GM23338 (cell line): ENCODE measurements around the gene MRPL1. TPM values are rescaled to one million over a fixed set of nuclear protein-coding genes. Genes with fewer than 3 reads are reported as not detected.

Experiments used
- ATAC-seq: fragments of 200-7000 bp; cut with Tn5 transposase; 3 replicates; pipeline ENCODE4 v1.9.1; 2020
- DNase-seq: peaks from one replicate; pipeline ENCODE4 v3.0.0-alpha.2; 2015; ENCODE audit warnings: low spot score
- H2AFZ ChIP-seq: fragments of 200-600 bp; sonication (generic); 2 replicates; pipeline ENCODE4 v1.8.0; 2016; ENCODE audit warnings: antibody characterized with exemption, mild to moderate bottlenecking, moderate library complexity
- H3F3A ChIP-seq: fragments of 200-600 bp; sonication (generic); replicated peaks from 2 replicates; pipeline ENCODE4 v1.8.0; 2017; ENCODE audit warnings: antibody characterized with exemption, mixed run types, low read depth
- H3K27ac ChIP-seq: fragments of 200-600 bp; sonication (generic); 2 replicates; pipeline ENCODE4 v1.6.1; 2016; ENCODE audit warnings: low read depth
- H3K27me3 ChIP-seq: fragments of 200-600 bp; sonication (generic); 2 replicates; pipeline ENCODE4 v1.8.0; 2016; ENCODE audit warnings: mild to moderate bottlenecking, mixed run types, moderate library complexity; ENCODE audit not compliant: insufficient read depth
- H3K36me3 ChIP-seq: fragments of 200-600 bp; sonication (generic); 2 replicates; pipeline ENCODE4 v1.8.0; 2016; ENCODE audit warnings: mild to moderate bottlenecking; ENCODE audit not compliant: insufficient read depth
- H3K4me1 ChIP-seq: fragments of 200-600 bp; sonication (generic); 2 replicates; pipeline ENCODE4 v1.8.0; 2016; ENCODE audit warnings: mild to moderate bottlenecking, moderate library complexity; ENCODE audit not compliant: insufficient read depth
- H3K4me2 ChIP-seq: fragments of 200-600 bp; sonication (generic); 2 replicates; pipeline ENCODE4 v1.7.1; 2017; ENCODE audit warnings: mixed run types
- H3K4me3 ChIP-seq: fragments of 200-600 bp; sonication (generic); 2 replicates; pipeline ENCODE4 v1.6.1; 2016; ENCODE audit warnings: mixed run types
- H3K79me2 ChIP-seq: fragments of 200-600 bp; sonication (generic); replicated peaks from 2 replicates; pipeline ENCODE4 v1.8.0; 2017; ENCODE audit warnings: mild to moderate bottlenecking; ENCODE audit not compliant: insufficient read depth
- H3K9me2 ChIP-seq: fragments of 200-600 bp; sonication (generic); 2 replicates; pipeline ENCODE4 v1.8.0; 2017; ENCODE audit not compliant: insufficient read depth
- H4K20me1 ChIP-seq: fragments of 200-600 bp; sonication (generic); replicated peaks from 2 replicates; pipeline ENCODE4 v1.8.0; 2017; ENCODE audit warnings: mild to moderate bottlenecking; ENCODE audit not compliant: insufficient read depth
- H3K27ac Mint-ChIP-seq: 2 replicates; pipeline ENCODE4 v1.8.0; 2020; ENCODE audit warnings: inconsistent platforms, mild to moderate bottlenecking, moderate library complexity, mixed read lengths
- H3K27me3 Mint-ChIP-seq: 3 replicates; pipeline ENCODE4 v1.8.0; 2022; ENCODE audit warnings: low read depth, mild to moderate bottlenecking, moderate library complexity, mixed read lengths, inconsistent platforms; ENCODE audit not compliant: insufficient read depth, poor library complexity
- H3K36me3 Mint-ChIP-seq: 3 replicates; pipeline ENCODE4 v1.8.0; 2021; ENCODE audit warnings: low read depth, mild to moderate bottlenecking, inconsistent platforms, moderate library complexity, mixed read lengths
- H3K4me1 Mint-ChIP-seq: 3 replicates; pipeline ENCODE4 v1.8.0; 2020; ENCODE audit warnings: mild to moderate bottlenecking, inconsistent platforms, mixed read lengths
- H3K4me3 Mint-ChIP-seq: 3 replicates; pipeline ENCODE4 v1.8.0; 2021; ENCODE audit warnings: moderate library complexity, mild to moderate bottlenecking, inconsistent platforms, mixed read lengths
- H3K9me3 Mint-ChIP-seq: 3 replicates; pipeline ENCODE4 v1.8.0; 2020; ENCODE audit warnings: moderate library complexity, mild to moderate bottlenecking, inconsistent platforms, mixed read lengths
- CREB1 ChIP-seq: fragments of 250-450 bp; sonication (Bioruptor Pico); IDR thresholded peaks from 2 replicates; pipeline ENCODE4 v1.5.0; 2020; ENCODE audit warnings: low read depth, mild to moderate bottlenecking, moderate library complexity
- EZH2 ChIP-seq: fragments of 200-600 bp; sonication (generic); IDR thresholded peaks from one replicate; pipeline ENCODE4 v1.8.0; 2017; ENCODE audit warnings: antibody characterized with exemption, mild to moderate bottlenecking, low read depth; ENCODE audit not compliant: unreplicated experiment
- EZH2phosphoT487 ChIP-seq: fragments of 200-600 bp; sonication (generic); IDR thresholded peaks from one replicate; pipeline ENCODE4 v1.8.1; 2018; ENCODE audit warnings: antibody characterized with exemption; ENCODE audit not compliant: unreplicated experiment
- JUNB ChIP-seq: IDR thresholded peaks from one replicate; pipeline ENCODE4 v1.6.1; 2016; ENCODE audit warnings: antibody characterized with exemption; ENCODE audit not compliant: unreplicated experiment
- NANOG ChIP-seq: IDR thresholded peaks from 2 replicates; pipeline ENCODE4 v1.6.1; 2016; ENCODE audit warnings: antibody characterized with exemption, borderline replicate concordance
- POLR2AphosphoS5 ChIP-seq: IDR thresholded peaks from 2 replicates; pipeline ENCODE4 v1.6.1; 2016; ENCODE audit warnings: antibody characterized with exemption, low read depth
- STAT1 ChIP-seq: IDR thresholded peaks from one replicate; pipeline ENCODE4 v1.6.1; 2016; ENCODE audit warnings: antibody characterized with exemption; ENCODE audit not compliant: unreplicated experiment
- ZNF114 ChIP-seq: fragments of 250-450 bp; sonication (Bioruptor Pico); IDR thresholded peaks from 2 replicates; pipeline ENCODE4 v1.5.0; 2020; ENCODE audit warnings: mild to moderate bottlenecking, moderate library complexity
- ZNF331 ChIP-seq: fragments of 250-450 bp; sonication (Bioruptor Pico); IDR thresholded peaks from 2 replicates; pipeline ENCODE4 v1.5.0; 2020; ENCODE audit warnings: low read depth, mild to moderate bottlenecking, moderate library complexity
- polyA plus RNA-seq: library from polyadenylated mRNA; unstranded; fragments of >200 nt; fragmentation: Nextera tagmentation; extraction: Ambion mirVana; gene quantifications from 2 replicates; pipeline ENCODE4 v1.2.1, GENCODE V29; 2016
- total RNA-seq: library from RNA; depleted of rRNA; stranded (reverse); fragments of >200 nt; shearing (Covaris generic); gene quantifications from 2 replicates; pipeline ENCODE4 v1.2.3, GENCODE V29; 2014
- TF ChIP-seq, protein P1 (sequence below): IDR thresholded peaks from one replicate; pipeline ENCODE4 v1.6.1; 2018; ENCODE audit warnings: antibody characterized with exemption; ENCODE audit not compliant: unreplicated experiment
- TF ChIP-seq, protein P2 (sequence below): IDR thresholded peaks from 2 replicates; pipeline ENCODE4 v1.6.1; 2016; ENCODE audit warnings: antibody characterized with exemption
- TF ChIP-seq, protein P3 (sequence below), 2 experiments: fragments of 200-600 bp in 1 of 2; sonication (generic) in 1 of 2; conservative IDR thresholded peaks; 2 replicates each; pipeline versions ENCODE4 v1.5.1 to v1.6.1; 2016 to 2017; ENCODE audit warnings: antibody characterized with exemption in 2 of 2, low read depth in 2 of 2, mild to moderate bottlenecking in 2 of 2, moderate library complexity in 1 of 2
- TF ChIP-seq, protein P4 (sequence below): fragments of 250-450 bp; sonication (Bioruptor Pico); IDR thresholded peaks from 2 replicates; pipeline ENCODE4 v1.5.0; 2020; ENCODE audit warnings: mild to moderate bottlenecking, moderate library complexity

MRPL1 gene
- total and polyA plus RNA-seq, 2 experiments from 2014 or later = 29.2 to 46.5 TPM

DNA sequence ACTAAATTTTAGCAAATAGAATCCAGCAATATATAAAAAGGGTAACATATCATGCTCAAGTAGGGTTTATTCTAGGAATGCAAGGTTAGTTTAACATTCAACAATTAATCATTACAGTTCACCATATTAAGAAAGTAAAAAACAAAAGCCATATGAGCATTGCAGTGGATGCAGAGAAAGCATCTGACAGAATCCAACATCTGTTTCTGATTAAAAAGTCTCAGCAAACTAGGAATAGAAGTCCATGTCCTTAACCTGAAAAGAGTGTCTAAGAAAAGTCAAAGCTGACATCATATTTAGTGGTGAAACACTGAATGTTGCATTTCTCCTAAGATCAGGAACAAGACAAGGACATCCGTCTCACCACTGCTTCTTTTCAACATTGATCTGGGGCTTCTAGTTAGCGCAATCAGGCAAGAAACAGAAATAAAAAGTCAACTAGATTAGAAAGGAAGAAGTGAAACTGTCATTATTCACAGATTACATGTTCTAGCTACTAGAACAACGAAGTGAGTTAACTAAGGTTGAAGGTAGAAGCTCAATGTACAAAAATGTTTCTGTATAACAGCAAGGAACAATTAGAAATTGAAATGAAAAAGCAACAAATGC, 49.3 kb downstream of the MRPL1 start:
- H3K4me1 ChIP-seq = no peaks in the 10 kb centered on the region
- H3K4me1 Mint-ChIP-seq = no peaks in the 10 kb centered on the region
- no peak overlapping the region for H2AFZ ChIP-seq
- no peaks in the 10 kb centered on the region; the same call in 1 of the 2 replicates for H4K20me1 ChIP-seq
- no peak overlapping the region for H3K4me3 ChIP-seq
- no peak for ATAC-seq
- no peaks in the 10 kb centered on the region for H3K27me3 ChIP-seq
- no peak for DNase-seq
- H3K27me3 Mint-ChIP-seq = peaks cover 2% of the 10 kb centered on the region
- H3K36me3 Mint-ChIP-seq = peaks cover 6% of the 10 kb centered on the region; the same call in 1 of the 3 replicates
- no peaks in the 10 kb centered on the region for H3K79me2 ChIP-seq
- H3K36me3 ChIP-seq = no peaks in the 10 kb centered on the region
- no peaks in the 10 kb centered on the region for H3K9me3 Mint-ChIP-seq
- H3F3A ChIP-seq = no peaks in the 10 kb centered on the region
- no peak overlapping the region for H3K4me3 Mint-ChIP-seq
- H3K9me2 ChIP-seq = no peaks in the 10 kb centered on the region
- no peak overlapping the region for H3K27ac ChIP-seq
- H3K4me2 ChIP-seq = no peak overlapping the region
- no peak for TF ChIP-seq CREB1
- no peak for TF ChIP-seq ZNF331 (CRISPR knock-in tag)
- TF ChIP-seq, protein P1, sequence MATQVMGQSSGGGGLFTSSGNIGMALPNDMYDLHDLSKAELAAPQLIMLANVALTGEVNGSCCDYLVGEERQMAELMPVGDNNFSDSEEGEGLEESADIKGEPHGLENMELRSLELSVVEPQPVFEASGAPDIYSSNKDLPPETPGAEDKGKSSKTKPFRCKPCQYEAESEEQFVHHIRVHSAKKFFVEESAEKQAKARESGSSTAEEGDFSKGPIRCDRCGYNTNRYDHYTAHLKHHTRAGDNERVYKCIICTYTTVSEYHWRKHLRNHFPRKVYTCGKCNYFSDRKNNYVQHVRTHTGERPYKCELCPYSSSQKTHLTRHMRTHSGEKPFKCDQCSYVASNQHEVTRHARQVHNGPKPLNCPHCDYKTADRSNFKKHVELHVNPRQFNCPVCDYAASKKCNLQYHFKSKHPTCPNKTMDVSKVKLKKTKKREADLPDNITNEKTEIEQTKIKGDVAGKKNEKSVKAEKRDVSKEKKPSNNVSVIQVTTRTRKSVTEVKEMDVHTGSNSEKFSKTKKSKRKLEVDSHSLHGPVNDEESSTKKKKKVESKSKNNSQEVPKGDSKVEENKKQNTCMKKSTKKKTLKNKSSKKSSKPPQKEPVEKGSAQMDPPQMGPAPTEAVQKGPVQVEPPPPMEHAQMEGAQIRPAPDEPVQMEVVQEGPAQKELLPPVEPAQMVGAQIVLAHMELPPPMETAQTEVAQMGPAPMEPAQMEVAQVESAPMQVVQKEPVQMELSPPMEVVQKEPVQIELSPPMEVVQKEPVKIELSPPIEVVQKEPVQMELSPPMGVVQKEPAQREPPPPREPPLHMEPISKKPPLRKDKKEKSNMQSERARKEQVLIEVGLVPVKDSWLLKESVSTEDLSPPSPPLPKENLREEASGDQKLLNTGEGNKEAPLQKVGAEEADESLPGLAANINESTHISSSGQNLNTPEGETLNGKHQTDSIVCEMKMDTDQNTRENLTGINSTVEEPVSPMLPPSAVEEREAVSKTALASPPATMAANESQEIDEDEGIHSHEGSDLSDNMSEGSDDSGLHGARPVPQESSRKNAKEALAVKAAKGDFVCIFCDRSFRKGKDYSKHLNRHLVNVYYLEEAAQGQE = no peak
- TF ChIP-seq, protein P2, sequence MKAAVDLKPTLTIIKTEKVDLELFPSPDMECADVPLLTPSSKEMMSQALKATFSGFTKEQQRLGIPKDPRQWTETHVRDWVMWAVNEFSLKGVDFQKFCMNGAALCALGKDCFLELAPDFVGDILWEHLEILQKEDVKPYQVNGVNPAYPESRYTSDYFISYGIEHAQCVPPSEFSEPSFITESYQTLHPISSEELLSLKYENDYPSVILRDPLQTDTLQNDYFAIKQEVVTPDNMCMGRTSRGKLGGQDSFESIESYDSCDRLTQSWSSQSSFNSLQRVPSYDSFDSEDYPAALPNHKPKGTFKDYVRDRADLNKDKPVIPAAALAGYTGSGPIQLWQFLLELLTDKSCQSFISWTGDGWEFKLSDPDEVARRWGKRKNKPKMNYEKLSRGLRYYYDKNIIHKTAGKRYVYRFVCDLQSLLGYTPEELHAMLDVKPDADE = no peak
- TF ChIP-seq, protein P3, sequence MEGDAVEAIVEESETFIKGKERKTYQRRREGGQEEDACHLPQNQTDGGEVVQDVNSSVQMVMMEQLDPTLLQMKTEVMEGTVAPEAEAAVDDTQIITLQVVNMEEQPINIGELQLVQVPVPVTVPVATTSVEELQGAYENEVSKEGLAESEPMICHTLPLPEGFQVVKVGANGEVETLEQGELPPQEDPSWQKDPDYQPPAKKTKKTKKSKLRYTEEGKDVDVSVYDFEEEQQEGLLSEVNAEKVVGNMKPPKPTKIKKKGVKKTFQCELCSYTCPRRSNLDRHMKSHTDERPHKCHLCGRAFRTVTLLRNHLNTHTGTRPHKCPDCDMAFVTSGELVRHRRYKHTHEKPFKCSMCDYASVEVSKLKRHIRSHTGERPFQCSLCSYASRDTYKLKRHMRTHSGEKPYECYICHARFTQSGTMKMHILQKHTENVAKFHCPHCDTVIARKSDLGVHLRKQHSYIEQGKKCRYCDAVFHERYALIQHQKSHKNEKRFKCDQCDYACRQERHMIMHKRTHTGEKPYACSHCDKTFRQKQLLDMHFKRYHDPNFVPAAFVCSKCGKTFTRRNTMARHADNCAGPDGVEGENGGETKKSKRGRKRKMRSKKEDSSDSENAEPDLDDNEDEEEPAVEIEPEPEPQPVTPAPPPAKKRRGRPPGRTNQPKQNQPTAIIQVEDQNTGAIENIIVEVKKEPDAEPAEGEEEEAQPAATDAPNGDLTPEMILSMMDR (conservative IDR thresholded peaks at IDR 0.05; ENCODE audit: low read depth in 2 of 2) = no peak
- no peak for TF ChIP-seq JUNB
- TF ChIP-seq ZNF114 (CRISPR knock-in tag) = no peak
- TF ChIP-seq EZH2phosphoT487 = no peak
- no peak for TF ChIP-seq EZH2
- no peak for TF ChIP-seq POLR2AphosphoS5
- no peak for TF ChIP-seq STAT1
- no peak for TF ChIP-seq NANOG
- TF ChIP-seq, protein P4, sequence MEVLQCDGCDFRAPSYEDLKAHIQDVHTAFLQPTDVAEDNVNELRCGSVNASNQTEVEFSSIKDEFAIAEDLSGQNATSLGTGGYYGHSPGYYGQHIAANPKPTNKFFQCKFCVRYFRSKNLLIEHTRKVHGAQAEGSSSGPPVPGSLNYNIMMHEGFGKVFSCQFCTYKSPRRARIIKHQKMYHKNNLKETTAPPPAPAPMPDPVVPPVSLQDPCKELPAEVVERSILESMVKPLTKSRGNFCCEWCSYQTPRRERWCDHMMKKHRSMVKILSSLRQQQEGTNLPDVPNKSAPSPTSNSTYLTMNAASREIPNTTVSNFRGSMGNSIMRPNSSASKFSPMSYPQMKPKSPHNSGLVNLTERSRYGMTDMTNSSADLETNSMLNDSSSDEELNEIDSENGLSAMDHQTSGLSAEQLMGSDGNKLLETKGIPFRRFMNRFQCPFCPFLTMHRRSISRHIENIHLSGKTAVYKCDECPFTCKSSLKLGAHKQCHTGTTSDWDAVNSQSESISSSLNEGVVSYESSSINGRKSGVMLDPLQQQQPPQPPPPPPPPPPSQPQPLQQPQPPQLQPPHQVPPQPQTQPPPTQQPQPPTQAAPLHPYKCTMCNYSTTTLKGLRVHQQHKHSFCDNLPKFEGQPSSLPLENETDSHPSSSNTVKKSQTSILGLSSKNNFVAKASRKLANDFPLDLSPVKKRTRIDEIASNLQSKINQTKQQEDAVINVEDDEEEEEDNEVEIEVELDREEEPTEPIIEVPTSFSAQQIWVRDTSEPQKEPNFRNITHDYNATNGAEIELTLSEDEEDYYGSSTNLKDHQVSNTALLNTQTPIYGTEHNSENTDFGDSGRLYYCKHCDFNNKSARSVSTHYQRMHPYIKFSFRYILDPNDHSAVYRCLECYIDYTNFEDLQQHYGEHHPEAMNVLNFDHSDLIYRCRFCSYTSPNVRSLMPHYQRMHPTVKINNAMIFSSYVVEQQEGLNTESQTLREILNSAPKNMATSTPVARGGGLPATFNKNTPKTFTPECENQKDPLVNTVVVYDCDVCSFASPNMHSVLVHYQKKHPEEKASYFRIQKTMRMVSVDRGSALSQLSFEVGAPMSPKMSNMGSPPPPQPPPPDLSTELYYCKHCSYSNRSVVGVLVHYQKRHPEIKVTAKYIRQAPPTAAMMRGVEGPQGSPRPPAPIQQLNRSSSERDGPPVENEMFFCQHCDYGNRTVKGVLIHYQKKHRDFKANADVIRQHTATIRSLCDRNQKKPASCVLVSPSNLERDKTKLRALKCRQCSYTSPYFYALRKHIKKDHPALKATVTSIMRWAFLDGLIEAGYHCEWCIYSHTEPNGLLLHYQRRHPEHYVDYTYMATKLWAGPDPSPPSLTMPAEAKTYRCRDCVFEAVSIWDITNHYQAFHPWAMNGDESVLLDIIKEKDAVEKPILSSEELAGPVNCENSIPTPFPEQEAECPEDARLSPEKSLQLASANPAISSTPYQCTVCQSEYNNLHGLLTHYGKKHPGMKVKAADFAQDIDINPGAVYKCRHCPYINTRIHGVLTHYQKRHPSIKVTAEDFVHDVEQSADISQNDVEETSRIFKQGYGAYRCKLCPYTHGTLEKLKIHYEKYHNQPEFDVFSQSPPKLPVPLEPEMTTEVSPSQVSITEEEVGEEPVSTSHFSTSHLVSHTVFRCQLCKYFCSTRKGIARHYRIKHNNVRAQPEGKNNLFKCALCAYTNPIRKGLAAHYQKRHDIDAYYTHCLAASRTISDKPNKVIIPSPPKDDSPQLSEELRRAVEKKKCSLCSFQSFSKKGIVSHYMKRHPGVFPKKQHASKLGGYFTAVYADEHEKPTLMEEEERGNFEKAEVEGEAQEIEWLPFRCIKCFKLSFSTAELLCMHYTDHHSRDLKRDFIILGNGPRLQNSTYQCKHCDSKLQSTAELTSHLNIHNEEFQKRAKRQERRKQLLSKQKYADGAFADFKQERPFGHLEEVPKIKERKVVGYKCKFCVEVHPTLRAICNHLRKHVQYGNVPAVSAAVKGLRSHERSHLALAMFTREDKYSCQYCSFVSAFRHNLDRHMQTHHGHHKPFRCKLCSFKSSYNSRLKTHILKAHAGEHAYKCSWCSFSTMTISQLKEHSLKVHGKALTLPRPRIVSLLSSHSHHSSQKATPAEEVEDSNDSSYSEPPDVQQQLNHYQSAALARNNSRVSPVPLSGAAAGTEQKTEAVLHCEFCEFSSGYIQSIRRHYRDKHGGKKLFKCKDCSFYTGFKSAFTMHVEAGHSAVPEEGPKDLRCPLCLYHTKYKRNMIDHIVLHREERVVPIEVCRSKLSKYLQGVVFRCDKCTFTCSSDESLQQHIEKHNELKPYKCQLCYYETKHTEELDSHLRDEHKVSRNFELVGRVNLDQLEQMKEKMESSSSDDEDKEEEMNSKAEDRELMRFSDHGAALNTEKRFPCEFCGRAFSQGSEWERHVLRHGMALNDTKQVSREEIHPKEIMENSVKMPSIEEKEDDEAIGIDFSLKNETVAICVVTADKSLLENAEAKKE = no peak
- no peak overlapping the region for H3K27ac Mint-ChIP-seq
